ENCODE measurements around the gene LIPJ.

Gene LIPJ

GRCh38 chr10:88582806-88583583 is 3.6 kb upstream of the LIPJ start, which contains the start of gene RNLS:
Gene RNLS, minus strand, starts transcription at chr10:88583318.
- peak within 1 kb of the TSS; percentile 84 to 94 (median 92) for H3K27ac Mint-ChIP-seq
- peaks cover 4% of the 10 kb centered on the region for H3K4me1 Mint-ChIP-seq
- peak within 1 kb of the TSS; percentile 88 to 93 (median 89) for H3K4me3 Mint-ChIP-seq
- H3K36me3 Mint-ChIP-seq (ENCODE audit: low read depth): peaks cover 4% of the 10 kb centered on the region
- TF ChIP-seq CTCF (IDR thresholded peaks at IDR 0.05; ENCODE audit: unreplicated experiment in 3 of 3): peak; percentile 70 to 82 (median 81)
- peaks cover 18% of the 10 kb centered on the region for H3K9me3 Mint-ChIP-seq
- H3K27me3 Mint-ChIP-seq (ENCODE audit: low read depth): peaks cover 4% of the 10 kb centered on the region

GRCh38 chr10:88583584-88583957 is 3.0 kb upstream of the LIPJ start:
- Mint-ChIP-seq H3K27me3 (ENCODE audit: low read depth) (peaks cover 4% of the 10 kb centered on the region), H3K27ac (peak overlapping the region; percentile 84 to 94 (median 92)), H3K36me3 (ENCODE audit: low read depth) (peaks cover 4% of the 10 kb centered on the region), H3K4me3 (peak overlapping the region; percentile 88 to 93 (median 89)), H3K4me1 (peaks cover 4% of the 10 kb centered on the region), H3K9me3 (peaks cover 18% of the 10 kb centered on the region)
- TF ChIP-seq CTCF (IDR thresholded peaks at IDR 0.05; ENCODE audit: unreplicated experiment in 3 of 3): no peak

DNA sequence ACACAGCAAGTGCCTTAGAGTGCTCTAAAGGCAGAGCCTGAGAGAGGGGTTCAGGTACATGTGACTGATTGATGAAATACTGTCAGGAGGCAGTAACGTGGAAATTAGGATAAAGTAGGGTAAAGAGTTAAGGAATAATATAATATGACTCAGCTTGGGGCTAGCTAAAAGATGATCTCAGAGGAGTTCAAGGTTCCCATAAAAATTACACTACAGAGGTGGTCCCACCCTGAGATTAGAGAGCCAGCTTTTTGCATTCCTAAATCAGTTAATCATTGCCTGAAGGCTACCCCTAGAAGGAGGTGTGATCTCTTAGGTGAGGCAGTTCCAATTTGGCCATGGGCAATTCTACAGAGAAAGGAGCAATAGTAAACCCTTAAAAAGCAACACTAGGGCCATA is 5.8 kb downstream of the LIPJ start:
- TF ChIP-seq CTCF (IDR thresholded peaks at IDR 0.05; ENCODE audit: unreplicated experiment in 3 of 3): no peak
- H3K9me3 Mint-ChIP-seq: no peaks in the 10 kb centered on the region
- H3K27me3 Mint-ChIP-seq (ENCODE audit: low read depth): no peaks in the 10 kb centered on the region
- no peaks in the 10 kb centered on the region for H3K4me1 Mint-ChIP-seq
- H3K27ac Mint-ChIP-seq: no peak overlapping the region
- H3K36me3 Mint-ChIP-seq (ENCODE audit: low read depth): no peaks in the 10 kb centered on the region
- H3K4me3 Mint-ChIP-seq: no peak overlapping the region

- TF ChIP-seq CTCF (IDR thresholded peaks at IDR 0.05; ENCODE audit: unreplicated experiment in 3 of 3): no peak
- Mint-ChIP-seq H3K9me3 (no peaks in the 10 kb centered on the region), H3K27me3 (ENCODE audit: low read depth) (no peaks in the 10 kb centered on the region), H3K36me3 (ENCODE audit: low read depth) (no peaks in the 10 kb centered on the region), H3K4me3 (no peak overlapping the region), H3K4me1 (no peaks in the 10 kb centered on the region), H3K27ac (no peak overlapping the region)
Measured at GRCh38 chr10:88592906-88593305, 6.3 kb downstream of the LIPJ start.

DNA sequence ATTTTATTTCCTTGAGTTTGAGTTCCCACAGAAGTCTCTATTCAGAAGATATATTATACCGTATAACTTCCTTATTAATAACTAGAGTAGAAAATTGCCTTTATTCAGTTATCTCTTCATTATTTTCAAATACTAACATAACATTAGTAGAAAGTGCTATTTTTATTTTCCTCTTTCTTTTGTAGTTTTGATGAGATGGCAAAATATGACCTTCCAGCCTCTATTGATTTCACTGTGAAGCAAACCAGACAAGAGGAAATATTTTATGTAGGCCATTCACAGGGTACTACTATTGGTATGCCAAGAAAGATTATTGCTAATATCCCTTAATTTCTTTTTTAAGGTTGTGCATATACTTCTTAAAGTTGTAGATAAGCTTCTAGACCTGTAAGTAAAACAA is 7.9 kb downstream of the LIPJ start:
- no peaks in the 10 kb centered on the region for H3K36me3 Mint-ChIP-seq (ENCODE audit: low read depth)
- H3K4me1 Mint-ChIP-seq: no peaks in the 10 kb centered on the region
- H3K27me3 Mint-ChIP-seq (ENCODE audit: low read depth): no peaks in the 10 kb centered on the region
- no peak overlapping the region for H3K4me3 Mint-ChIP-seq
- no peaks in the 10 kb centered on the region for H3K9me3 Mint-ChIP-seq
- H3K27ac Mint-ChIP-seq: no peak overlapping the region
- TF ChIP-seq CTCF (IDR thresholded peaks at IDR 0.05; ENCODE audit: unreplicated experiment in 3 of 3): no peak

DNA sequence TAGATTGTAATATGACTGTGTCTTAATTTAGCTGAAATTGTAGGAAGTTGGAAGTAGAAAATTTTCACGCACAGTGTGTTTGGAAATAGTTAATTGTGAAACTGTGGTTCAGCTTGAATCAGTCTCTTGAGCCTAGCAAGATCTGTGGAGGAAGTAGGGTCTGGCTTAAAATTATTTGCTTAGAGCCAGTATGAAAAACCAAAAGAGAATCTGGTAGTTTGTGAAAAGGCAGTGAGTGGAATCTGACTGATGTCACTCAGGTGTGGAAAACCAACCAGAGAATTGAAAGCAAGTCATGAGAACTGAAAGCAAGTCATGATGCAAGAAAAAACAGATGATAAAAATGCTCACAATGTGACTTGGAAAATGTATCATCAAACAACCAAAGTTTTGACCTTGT is 11.5 kb downstream of the LIPJ start:
- Mint-ChIP-seq H3K9me3 (peaks cover 2% of the 10 kb centered on the region), H3K4me1 (no peaks in the 10 kb centered on the region), H3K27ac (no peak overlapping the region), H3K4me3 (no peak overlapping the region), H3K36me3 (ENCODE audit: low read depth) (no peaks in the 10 kb centered on the region), H3K27me3 (ENCODE audit: low read depth) (no peaks in the 10 kb centered on the region)
- TF ChIP-seq CTCF (IDR thresholded peaks at IDR 0.05; ENCODE audit: unreplicated experiment in 3 of 3): no peak

Measured in nephron (organoid).